ENCODE data around the gene GALNT17.

GRCh38 chr7:71649812-71650211, 517.9 kb downstream of the GALNT17 start:
- TF ChIP-seq POLR2AphosphoS5 (IDR thresholded peaks at IDR 0.05; ENCODE audit: low read depth, low read length) (no peak), POLR2A (IDR thresholded peaks at IDR 0.05; ENCODE audit: low read depth, low read length) (no peak)

Data from GM12892 (cell line).